GM19193 (cell line): ENCODE results near the gene ZBTB16.

Experiments used
- POLR2A ChIP-seq: IDR thresholded peaks from 4 replicates; pipeline ENCODE4 v1.6.1; 2011; ENCODE audit not compliant: insufficient read depth, insufficient read length; ENCODE audit errors: extremely low read depth

The ZBTB16 gene

GRCh38 chr11:114180301-114181055, 121.0 kb downstream of the ZBTB16 start:
- no peak for TF ChIP-seq POLR2A

- TF ChIP-seq POLR2A, result no peak
Observed at GRCh38 chr11:114181195-114181594, 121.7 kb downstream of the ZBTB16 start.

- no peak for TF ChIP-seq POLR2A
Observed at GRCh38 chr11:114181752-114182151, 122.2 kb downstream of the ZBTB16 start.

- TF ChIP-seq POLR2A, result no peak
Observed at GRCh38 chr11:114182471-114183043, 123.0 kb downstream of the ZBTB16 start.

GRCh38 chr11:114183044-114183511, 123.6 kb downstream of the ZBTB16 start:
- TF ChIP-seq POLR2A, result no peak

GRCh38 chr11:114185436-114185835, 125.9 kb downstream of the ZBTB16 start:
- TF ChIP-seq POLR2A, result no peak

GRCh38 chr11:114187173-114187572, 127.7 kb downstream of the ZBTB16 start:
- TF ChIP-seq POLR2A, result no peak

GRCh38 chr11:114188851-114189570, 129.5 kb downstream of the ZBTB16 start:
- TF ChIP-seq POLR2A, result no peak

- no peak for TF ChIP-seq POLR2A
Observed at GRCh38 chr11:114190630-114191029, 131.1 kb downstream of the ZBTB16 start.

GRCh38 chr11:114191893-114192292, 132.4 kb downstream of the ZBTB16 start:
- TF ChIP-seq POLR2A, result no peak

- TF ChIP-seq POLR2A, result no peak
Observed at GRCh38 chr11:114192841-114193389, 133.4 kb downstream of the ZBTB16 start.

GRCh38 chr11:114193730-114194679, 134.5 kb downstream of the ZBTB16 start:
- TF ChIP-seq POLR2A, result no peak

GRCh38 chr11:114194702-114195101, 135.2 kb downstream of the ZBTB16 start:
- TF ChIP-seq POLR2A, result no peak

GRCh38 chr11:114195151-114195550, 135.6 kb downstream of the ZBTB16 start:
- TF ChIP-seq POLR2A, result no peak
